Breast epithelium (tissue), 4 donors: ENCODE results near the gene ARHGAP30. TPM values are rescaled to one million over a fixed set of nuclear protein-coding genes. Genes with fewer than 3 reads are reported as not detected.
"Not testable (repeated sequence)": the region's sequence is repeated elsewhere in the genome, so short reads cannot be mapped to it uniquely, and the experiment has no call there.

Experiments used
- DNase-seq, 2 donors: peaks; one replicate each; pipeline ENCODE4 v3.0.0-alpha.2; 2019; ENCODE audit warnings: low spot score in 2 of 2
- H3K27ac ChIP-seq, 2 donors: fragments of 200-600 bp; sonication (generic) in 1 of 2; one replicate each; pipeline ENCODE4 v1.5.1; 2016 to 2019; ENCODE audit warnings: mild to moderate bottlenecking in 1 of 2
- H3K27me3 ChIP-seq, 2 donors: fragments of 200-600 bp; sonication (generic) in 1 of 2; one replicate each; pipeline versions ENCODE4 v1.5.1 to v1.6.0; 2017 to 2019; ENCODE audit warnings: control low read depth in 1 of 2, mild to moderate bottlenecking in 1 of 2
- H3K36me3 ChIP-seq: fragments of 200-600 bp; one replicate; pipeline ENCODE4 v1.5.1; 2019
- H3K4me1 ChIP-seq, 2 donors: fragments of 200-600 bp; sonication (generic); one replicate each; pipeline ENCODE4 v1.5.1; 2016 to 2019; ENCODE audit warnings: control low read depth in 1 of 2
- H3K4me3 ChIP-seq, 3 donors: fragments of 200-600 bp; sonication (generic); 1 replicate in 2 of 3; 2 replicates in 1 of 3; pipeline ENCODE4 v1.5.1; 2016 to 2019; ENCODE audit warnings: mild to moderate bottlenecking in 3 of 3, moderate library complexity in 2 of 3
- H3K9me3 ChIP-seq, 2 donors: fragments of 200-600 bp; sonication (generic) in 1 of 2; one replicate each; pipeline ENCODE4 v1.5.1; 2016 to 2019; ENCODE audit warnings: control low read depth in 1 of 2
- POLR2A ChIP-seq: fragments of 450-650 bp; IDR thresholded peaks from one replicate; pipeline ENCODE4 v1.6.1; 2016; ENCODE audit warnings: antibody characterized with exemption, mild to moderate bottlenecking, moderate library complexity
- POLR2AphosphoS5 ChIP-seq, 3 donors: sonication (generic); formaldehyde crosslinking; IDR thresholded peaks; one replicate each; pipeline ENCODE4 v1.6.1; 2017; ENCODE audit warnings: antibody characterized with exemption in 3 of 3
- intact Hi-C: fragments of 100-400 bp; cut with DNase I; formaldehyde crosslinking; loops from one replicate; pipeline ENCODE4 v1.15.1; 2023; ENCODE audit warnings: low total_unique reads
- total RNA-seq, 3 donors: library from RNA; depleted of rRNA; stranded (reverse); fragments of >200 nt; gene quantifications; one replicate each; pipeline ENCODE4 v1.1.0, GENCODE V29; 2016
- TF ChIP-seq, protein P1 (sequence below), 3 donors: fragments of 450-650 bp; IDR thresholded peaks; one replicate each; pipeline ENCODE4 v1.5.1; 2016 to 2017; ENCODE audit warnings: antibody characterized with exemption in 3 of 3, mild to moderate bottlenecking in 3 of 3, moderate library complexity in 3 of 3

Gene ARHGAP30, protein sequence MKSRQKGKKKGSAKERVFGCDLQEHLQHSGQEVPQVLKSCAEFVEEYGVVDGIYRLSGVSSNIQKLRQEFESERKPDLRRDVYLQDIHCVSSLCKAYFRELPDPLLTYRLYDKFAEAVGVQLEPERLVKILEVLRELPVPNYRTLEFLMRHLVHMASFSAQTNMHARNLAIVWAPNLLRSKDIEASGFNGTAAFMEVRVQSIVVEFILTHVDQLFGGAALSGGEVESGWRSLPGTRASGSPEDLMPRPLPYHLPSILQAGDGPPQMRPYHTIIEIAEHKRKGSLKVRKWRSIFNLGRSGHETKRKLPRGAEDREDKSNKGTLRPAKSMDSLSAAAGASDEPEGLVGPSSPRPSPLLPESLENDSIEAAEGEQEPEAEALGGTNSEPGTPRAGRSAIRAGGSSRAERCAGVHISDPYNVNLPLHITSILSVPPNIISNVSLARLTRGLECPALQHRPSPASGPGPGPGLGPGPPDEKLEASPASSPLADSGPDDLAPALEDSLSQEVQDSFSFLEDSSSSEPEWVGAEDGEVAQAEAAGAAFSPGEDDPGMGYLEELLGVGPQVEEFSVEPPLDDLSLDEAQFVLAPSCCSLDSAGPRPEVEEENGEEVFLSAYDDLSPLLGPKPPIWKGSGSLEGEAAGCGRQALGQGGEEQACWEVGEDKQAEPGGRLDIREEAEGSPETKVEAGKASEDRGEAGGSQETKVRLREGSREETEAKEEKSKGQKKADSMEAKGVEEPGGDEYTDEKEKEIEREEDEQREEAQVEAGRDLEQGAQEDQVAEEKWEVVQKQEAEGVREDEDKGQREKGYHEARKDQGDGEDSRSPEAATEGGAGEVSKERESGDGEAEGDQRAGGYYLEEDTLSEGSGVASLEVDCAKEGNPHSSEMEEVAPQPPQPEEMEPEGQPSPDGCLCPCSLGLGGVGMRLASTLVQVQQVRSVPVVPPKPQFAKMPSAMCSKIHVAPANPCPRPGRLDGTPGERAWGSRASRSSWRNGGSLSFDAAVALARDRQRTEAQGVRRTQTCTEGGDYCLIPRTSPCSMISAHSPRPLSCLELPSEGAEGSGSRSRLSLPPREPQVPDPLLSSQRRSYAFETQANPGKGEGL
- 10 to 100 TPM in 1 of 3 donors, 1 to 10 TPM in 2; 5.2 to 16.5 (median 7.9) TPM for total RNA-seq

- Histone ChIP-seq H3K36me3 (no peaks in the 10 kb centered on the region), H3K27me3 (no peaks in the 10 kb centered on the region), H3K27ac (peak within 1 kb of the TSS; percentile 19 to 74), H3K4me1 (no peaks in the 10 kb centered on the region), H3K9me3 (no peaks in the 10 kb centered on the region), H3K4me3 (peak within 1 kb of the TSS; percentile 35 to 49 (median 42))
- peak in 1 of 2 donors; percentile 44 for DNase-seq
- TF ChIP-seq POLR2AphosphoS5 (IDR thresholded peaks at IDR 0.05) (no peak), POLR2A (no peak)
- TF ChIP-seq, protein P1, sequence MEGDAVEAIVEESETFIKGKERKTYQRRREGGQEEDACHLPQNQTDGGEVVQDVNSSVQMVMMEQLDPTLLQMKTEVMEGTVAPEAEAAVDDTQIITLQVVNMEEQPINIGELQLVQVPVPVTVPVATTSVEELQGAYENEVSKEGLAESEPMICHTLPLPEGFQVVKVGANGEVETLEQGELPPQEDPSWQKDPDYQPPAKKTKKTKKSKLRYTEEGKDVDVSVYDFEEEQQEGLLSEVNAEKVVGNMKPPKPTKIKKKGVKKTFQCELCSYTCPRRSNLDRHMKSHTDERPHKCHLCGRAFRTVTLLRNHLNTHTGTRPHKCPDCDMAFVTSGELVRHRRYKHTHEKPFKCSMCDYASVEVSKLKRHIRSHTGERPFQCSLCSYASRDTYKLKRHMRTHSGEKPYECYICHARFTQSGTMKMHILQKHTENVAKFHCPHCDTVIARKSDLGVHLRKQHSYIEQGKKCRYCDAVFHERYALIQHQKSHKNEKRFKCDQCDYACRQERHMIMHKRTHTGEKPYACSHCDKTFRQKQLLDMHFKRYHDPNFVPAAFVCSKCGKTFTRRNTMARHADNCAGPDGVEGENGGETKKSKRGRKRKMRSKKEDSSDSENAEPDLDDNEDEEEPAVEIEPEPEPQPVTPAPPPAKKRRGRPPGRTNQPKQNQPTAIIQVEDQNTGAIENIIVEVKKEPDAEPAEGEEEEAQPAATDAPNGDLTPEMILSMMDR (IDR thresholded peaks at IDR 0.05), result no peak
- intact Hi-C loops, result no loop called here
These were observed at the start of gene ARHGAP30 for GRCh38 chr1:161069731-161070270. Gene ARHGAP30, minus strand, starts transcription at chr1:161069891. Its CDS starts 267 bp downstream, at chr1:161069624.

- DNase-seq, result peak; percentile 76 to 81
- Histone ChIP-seq H3K36me3 (peaks cover 4% of the 10 kb centered on the region), H3K4me1 (peaks cover 8 to 25% of the 10 kb centered on the region in 2 donors), H3K9me3 (no peaks in the 10 kb centered on the region), H3K27me3 (no peaks in the 10 kb centered on the region), H3K4me3 (peak within 1 kb of the TSS; percentile 72 to 88 (median 79)), H3K27ac (peak within 1 kb of the TSS; percentile 87 to 95)
- peak; percentile 86 for TF ChIP-seq POLR2A
- peak; percentile 91 to 98 (median 96) for TF ChIP-seq POLR2AphosphoS5 (IDR thresholded peaks at IDR 0.05)
- TF ChIP-seq, protein P1 (IDR thresholded peaks at IDR 0.05), result no peak
- intact Hi-C loops, result loop anchor here (10.0 kb wide), 1 partner anchor 393 kb away; no protein-coding TSS in a partner anchor
These were observed 48.3 kb upstream of the ARHGAP30 start, which contains the start of the genes NIT1 and PFDN2 for GRCh38 chr1:161117759-161118581. Gene NIT1, plus strand, starts transcription at chr1:161118105. Its CDS starts 72 bp downstream, at chr1:161118177. Gene PFDN2, minus strand, starts transcription at chr1:161118037. Its CDS starts 11 bp downstream, at chr1:161118026.

DNA sequence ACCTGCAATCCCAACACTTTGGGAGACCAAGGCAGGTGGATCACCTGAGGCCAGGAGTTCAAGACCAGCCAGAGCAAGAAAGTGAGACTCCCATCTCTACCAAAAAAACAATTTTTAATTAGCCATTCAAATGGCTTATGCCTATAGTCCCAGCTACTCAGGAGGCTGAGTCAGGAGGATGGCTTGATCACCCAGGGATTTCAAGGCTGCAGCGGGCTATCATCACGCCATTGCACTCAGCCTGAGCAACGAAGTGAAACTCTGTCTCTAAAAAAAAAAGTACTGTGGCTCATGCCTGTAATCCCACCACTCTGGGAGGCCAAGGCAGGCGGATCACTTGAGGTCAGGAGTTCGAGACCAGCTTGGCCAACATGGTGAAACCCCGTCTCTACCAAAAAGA lies 46.3 kb upstream of the ARHGAP30 start:
- not testable (repeated sequence) for DNase-seq, H3K36me3 ChIP-seq, H3K9me3 ChIP-seq, H3K27me3 ChIP-seq, H3K4me3 ChIP-seq, H3K27ac ChIP-seq
- H3K4me1 ChIP-seq, result peaks cover 8 to 25% of the 10 kb centered on the region in 2 donors
- intact Hi-C loops, result loop anchor here (10.0 kb wide), 1 partner anchor 391 kb away; no protein-coding TSS in a partner anchor

DNA sequence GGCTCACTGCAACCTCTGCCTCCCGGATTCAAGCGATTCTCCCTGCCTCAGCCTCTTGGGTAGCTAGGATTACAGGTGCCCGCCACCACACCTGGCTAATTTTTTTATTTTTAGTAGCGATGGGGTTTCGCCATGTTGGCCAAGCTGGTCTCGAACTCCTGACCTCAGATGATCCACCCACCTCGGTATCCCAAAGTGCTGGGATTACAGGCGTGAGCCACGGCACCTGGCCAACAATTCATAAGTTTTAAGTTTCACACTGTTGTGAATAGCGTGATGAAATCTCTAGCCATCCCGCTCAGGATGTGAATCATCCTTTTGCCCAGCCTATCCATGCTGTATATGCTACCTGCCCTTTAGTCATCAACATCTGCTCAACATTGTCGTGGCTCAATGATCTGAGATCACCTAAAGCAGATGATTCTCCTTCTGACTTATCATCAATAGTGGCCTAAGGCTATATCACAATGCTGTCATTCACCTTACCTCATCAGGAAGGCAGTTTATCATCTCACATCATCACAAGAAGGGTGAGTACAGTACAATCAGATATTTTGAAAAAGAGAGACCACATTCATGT lies 45.5 kb upstream of the ARHGAP30 start:
- DNase-seq, result no peak
- Histone ChIP-seq H3K4me3 (no peak overlapping the region), H3K27ac (no peak overlapping the region), H3K4me1 (peaks cover 8 to 25% of the 10 kb centered on the region in 2 donors), H3K27me3 (no peaks in the 10 kb centered on the region), H3K36me3 (no peaks in the 10 kb centered on the region), H3K9me3 (no peaks in the 10 kb centered on the region)
- no peak for TF ChIP-seq POLR2AphosphoS5 (IDR thresholded peaks at IDR 0.05)
- TF ChIP-seq, protein P1 (IDR thresholded peaks at IDR 0.05), result no peak
- no peak for TF ChIP-seq POLR2A
- intact Hi-C loops, result loop anchor here (10.0 kb wide), 1 partner anchor 390 kb away; no protein-coding TSS in a partner anchor
